ENCODE measurements around the gene GNAT3.

GNAT3 gene

DNA sequence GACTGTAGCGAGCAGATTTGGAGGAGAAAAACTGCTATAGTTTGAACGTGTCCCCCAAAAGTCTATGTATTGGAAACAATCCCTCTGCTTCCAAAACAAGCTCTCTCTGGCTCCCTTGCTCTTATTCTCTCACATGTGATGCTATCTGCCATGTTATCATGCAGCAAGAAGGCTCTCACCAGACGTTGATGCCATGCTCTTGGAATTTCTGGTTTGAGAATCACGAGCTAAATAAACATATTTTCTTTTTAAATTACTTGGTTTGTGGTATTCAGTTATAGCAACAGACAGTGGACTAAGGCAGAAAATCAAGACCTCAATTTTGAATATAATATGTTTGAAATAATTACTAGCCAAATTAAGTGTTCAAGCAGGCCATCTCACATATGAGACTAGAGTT, 17.5 kb upstream of the GNAT3 start:
- H3K9ac ChIP-seq (ENCODE audit: low read depth, low read length): no peak overlapping the region
- H3K4me3 ChIP-seq (ENCODE audit: low read depth, low read length): no peak overlapping the region
- no peaks in the 10 kb centered on the region for H3K36me3 ChIP-seq (ENCODE audit: control insufficient read depth, insufficient read depth, low read length)
- no peaks in the 10 kb centered on the region for H3K9me3 ChIP-seq (ENCODE audit: control insufficient read depth, insufficient read depth, low read length)
- H3K27me3 ChIP-seq (ENCODE audit: control insufficient read depth, insufficient read depth, low read length): no peaks in the 10 kb centered on the region
- H3K4me1 ChIP-seq (ENCODE audit: control insufficient read depth, insufficient read depth, low read length): no peaks in the 10 kb centered on the region

DNA sequence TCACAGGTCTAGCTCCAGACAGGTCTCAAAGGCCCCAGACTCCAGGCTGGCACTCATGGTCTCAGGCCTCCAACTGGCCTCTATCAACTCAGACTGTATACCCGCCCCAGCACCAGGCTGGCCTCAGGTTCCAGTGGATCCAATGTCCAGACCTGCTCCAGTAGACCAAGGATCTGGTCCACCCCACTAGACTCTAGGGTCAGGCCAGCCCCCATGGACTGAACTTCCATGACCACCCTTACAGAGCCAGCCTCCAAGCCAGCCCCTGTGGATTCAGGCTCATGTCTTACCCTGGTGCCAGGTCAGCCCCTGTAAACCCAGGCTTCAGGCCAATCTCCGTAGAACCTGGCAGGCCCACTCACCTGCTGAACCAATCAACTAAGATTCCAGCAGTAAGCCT, 16.8 kb upstream of the GNAT3 start:
- Histone ChIP-seq H3K36me3 (ENCODE audit: control insufficient read depth, insufficient read depth, low read length) (no peaks in the 10 kb centered on the region), H3K27me3 (ENCODE audit: control insufficient read depth, insufficient read depth, low read length) (no peaks in the 10 kb centered on the region), H3K9me3 (ENCODE audit: control insufficient read depth, insufficient read depth, low read length) (no peaks in the 10 kb centered on the region), H3K4me3 (ENCODE audit: low read depth, low read length) (no peak overlapping the region), H3K9ac (ENCODE audit: low read depth, low read length) (no peak overlapping the region), H3K4me1 (ENCODE audit: control insufficient read depth, insufficient read depth, low read length) (no peaks in the 10 kb centered on the region)

DNA sequence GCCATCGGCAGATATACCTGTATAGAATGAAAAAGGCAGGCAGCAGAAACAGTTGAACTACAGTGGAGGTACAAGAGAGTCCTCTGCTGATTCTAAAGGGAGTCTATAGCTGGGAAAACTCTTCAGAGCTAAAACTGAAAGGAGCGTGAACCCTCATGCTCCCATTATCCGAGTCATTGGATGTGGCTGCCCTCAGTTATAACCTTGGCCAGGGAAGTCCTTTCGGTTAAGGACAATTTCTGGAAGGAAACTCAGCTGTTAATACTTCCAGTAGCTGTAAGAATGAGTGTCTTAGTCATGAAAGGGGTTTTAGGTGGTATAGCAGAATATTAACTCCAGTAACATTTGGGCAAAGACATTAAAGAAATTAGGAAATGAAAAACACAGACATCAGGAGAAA, 14.6 kb upstream of the GNAT3 start:
- H3K27me3 ChIP-seq (ENCODE audit: control insufficient read depth, insufficient read depth, low read length): no peaks in the 10 kb centered on the region
- no peaks in the 10 kb centered on the region for H3K36me3 ChIP-seq (ENCODE audit: control insufficient read depth, insufficient read depth, low read length)
- H3K9me3 ChIP-seq (ENCODE audit: control insufficient read depth, insufficient read depth, low read length): no peaks in the 10 kb centered on the region
- H3K9ac ChIP-seq (ENCODE audit: low read depth, low read length): no peak overlapping the region
- H3K4me3 ChIP-seq (ENCODE audit: low read depth, low read length): no peak overlapping the region
- H3K4me1 ChIP-seq (ENCODE audit: control insufficient read depth, insufficient read depth, low read length): no peaks in the 10 kb centered on the region

DNA sequence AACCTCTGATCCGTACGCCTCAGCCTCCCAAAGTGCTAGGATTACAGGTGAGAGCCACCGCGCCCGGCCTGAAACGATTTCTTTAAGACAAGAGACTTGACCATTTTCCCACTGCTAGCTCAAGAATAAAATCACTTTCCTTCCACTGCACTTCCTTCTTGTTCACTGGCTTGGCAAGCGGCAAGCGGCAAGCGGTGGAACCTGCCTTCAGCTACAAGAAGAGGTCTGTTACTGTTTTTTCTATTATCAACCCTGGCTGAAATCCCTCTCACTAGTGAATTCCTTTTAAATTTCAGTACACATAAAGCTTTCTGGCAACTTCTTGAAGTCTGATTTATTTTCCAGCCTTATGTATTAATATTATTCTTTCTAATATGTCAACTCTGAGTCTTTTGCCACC, 12.8 kb upstream of the GNAT3 start:
- Histone ChIP-seq H3K4me1 (ENCODE audit: control insufficient read depth, insufficient read depth, low read length) (no peaks in the 10 kb centered on the region), H3K27me3 (ENCODE audit: control insufficient read depth, insufficient read depth, low read length) (no peaks in the 10 kb centered on the region), H3K4me3 (ENCODE audit: low read depth, low read length) (no peak overlapping the region), H3K9ac (ENCODE audit: low read depth, low read length) (no peak overlapping the region), H3K9me3 (ENCODE audit: control insufficient read depth, insufficient read depth, low read length) (no peaks in the 10 kb centered on the region), H3K36me3 (ENCODE audit: control insufficient read depth, insufficient read depth, low read length) (no peaks in the 10 kb centered on the region)

DNA sequence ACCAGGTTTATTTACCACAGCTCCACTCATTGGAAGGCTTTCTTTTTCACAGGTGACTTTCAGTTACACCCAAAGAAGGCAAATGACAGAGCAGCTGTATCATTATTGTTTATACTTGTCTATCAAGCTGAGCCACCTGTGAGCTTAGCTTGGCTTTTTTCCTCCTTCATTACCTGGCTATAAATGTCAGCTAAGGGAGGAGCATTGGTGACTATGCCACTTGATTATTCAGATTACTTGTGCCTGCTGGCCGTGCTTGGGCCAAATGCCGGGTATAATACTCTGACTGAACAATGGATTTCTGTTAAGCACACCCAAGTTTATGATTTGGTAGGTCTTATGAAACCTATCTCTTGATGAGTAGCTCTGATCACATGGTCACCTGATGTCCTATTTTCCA, 9.9 kb upstream of the GNAT3 start:
- no peaks in the 10 kb centered on the region for H3K27me3 ChIP-seq (ENCODE audit: control insufficient read depth, insufficient read depth, low read length)
- H3K4me3 ChIP-seq (ENCODE audit: low read depth, low read length): no peak overlapping the region
- no peaks in the 10 kb centered on the region for H3K36me3 ChIP-seq (ENCODE audit: control insufficient read depth, insufficient read depth, low read length)
- H3K9ac ChIP-seq (ENCODE audit: low read depth, low read length): no peak overlapping the region
- no peaks in the 10 kb centered on the region for H3K4me1 ChIP-seq (ENCODE audit: control insufficient read depth, insufficient read depth, low read length)
- no peaks in the 10 kb centered on the region for H3K9me3 ChIP-seq (ENCODE audit: control insufficient read depth, insufficient read depth, low read length)

DNA sequence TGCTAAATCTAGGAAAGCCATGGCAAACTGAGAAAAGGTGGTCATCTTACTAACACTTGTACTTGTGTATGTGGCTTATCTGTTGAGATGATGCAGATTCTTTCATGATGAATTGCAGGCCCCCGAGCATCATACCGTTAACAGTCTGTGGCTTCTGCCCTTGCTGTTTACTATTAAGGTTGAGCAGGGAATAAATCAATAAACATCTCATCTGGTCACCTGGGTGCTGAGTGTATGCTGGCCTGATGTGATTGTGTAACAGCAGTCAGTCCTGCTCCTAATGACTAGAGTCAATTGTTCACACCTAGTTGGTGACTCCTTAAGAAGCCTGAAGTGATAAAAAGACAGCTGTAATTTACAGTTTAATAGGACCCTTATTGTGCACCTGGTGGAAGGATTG, 8.3 kb upstream of the GNAT3 start:
- Histone ChIP-seq H3K9me3 (ENCODE audit: control insufficient read depth, insufficient read depth, low read length) (no peaks in the 10 kb centered on the region), H3K27me3 (ENCODE audit: control insufficient read depth, insufficient read depth, low read length) (no peaks in the 10 kb centered on the region), H3K4me1 (ENCODE audit: control insufficient read depth, insufficient read depth, low read length) (no peaks in the 10 kb centered on the region), H3K4me3 (ENCODE audit: low read depth, low read length) (no peak overlapping the region), H3K36me3 (ENCODE audit: control insufficient read depth, insufficient read depth, low read length) (no peaks in the 10 kb centered on the region), H3K9ac (ENCODE audit: low read depth, low read length) (no peak overlapping the region)

DNA sequence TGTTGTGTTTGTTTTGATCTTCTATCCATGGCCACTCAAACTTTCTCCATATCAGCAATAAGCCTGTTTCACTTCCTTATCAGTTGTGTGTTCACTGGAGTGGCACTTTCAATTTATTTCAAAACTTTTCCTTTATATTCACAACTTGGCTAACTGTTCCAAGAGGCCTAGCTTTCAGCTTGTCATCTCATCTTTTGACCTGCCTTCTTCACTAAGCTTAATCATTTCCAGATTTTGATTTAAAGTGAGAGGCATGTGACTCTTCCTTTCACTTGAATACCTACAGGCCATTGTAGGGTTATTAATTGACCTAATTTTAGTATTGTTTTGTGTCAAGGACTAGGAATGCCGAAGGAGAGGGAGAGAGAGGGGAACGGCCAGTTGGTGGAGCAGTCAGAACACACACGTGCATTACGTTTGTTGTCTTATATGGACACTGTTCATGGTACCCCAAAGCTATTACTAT, 5.5 kb upstream of the GNAT3 start:
- Histone ChIP-seq H3K4me3 (ENCODE audit: low read depth, low read length) (no peak overlapping the region), H3K9ac (ENCODE audit: low read depth, low read length) (no peak overlapping the region), H3K4me1 (ENCODE audit: control insufficient read depth, insufficient read depth, low read length) (no peaks in the 10 kb centered on the region), H3K36me3 (ENCODE audit: control insufficient read depth, insufficient read depth, low read length) (no peaks in the 10 kb centered on the region), H3K9me3 (ENCODE audit: control insufficient read depth, insufficient read depth, low read length) (no peaks in the 10 kb centered on the region), H3K27me3 (ENCODE audit: control insufficient read depth, insufficient read depth, low read length) (no peaks in the 10 kb centered on the region)

DNA sequence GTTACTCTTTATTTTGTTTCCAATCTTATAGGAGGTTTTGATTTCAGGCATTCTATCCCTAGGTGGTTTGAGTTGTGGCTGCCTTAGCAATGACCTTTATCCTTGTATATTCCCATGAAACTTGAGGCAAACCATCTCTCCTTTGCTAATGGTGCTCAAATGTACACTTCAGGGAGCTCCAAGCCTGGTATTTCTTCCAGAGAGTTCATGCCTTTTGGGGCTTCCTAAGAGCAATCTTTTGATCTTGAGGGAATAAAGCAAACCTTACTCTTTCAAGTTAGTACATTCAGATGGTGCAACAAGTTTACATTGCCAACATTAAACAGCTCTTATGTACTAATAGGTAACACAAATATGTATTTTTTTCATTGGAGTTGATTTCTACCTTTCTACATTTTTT, 3.4 kb upstream of the GNAT3 start:
- Histone ChIP-seq H3K27me3 (ENCODE audit: control insufficient read depth, insufficient read depth, low read length) (no peaks in the 10 kb centered on the region), H3K9me3 (ENCODE audit: control insufficient read depth, insufficient read depth, low read length) (no peaks in the 10 kb centered on the region), H3K36me3 (ENCODE audit: control insufficient read depth, insufficient read depth, low read length) (no peaks in the 10 kb centered on the region), H3K9ac (ENCODE audit: low read depth, low read length) (no peak overlapping the region), H3K4me3 (ENCODE audit: low read depth, low read length) (no peak overlapping the region), H3K4me1 (ENCODE audit: control insufficient read depth, insufficient read depth, low read length) (no peaks in the 10 kb centered on the region)

DNA sequence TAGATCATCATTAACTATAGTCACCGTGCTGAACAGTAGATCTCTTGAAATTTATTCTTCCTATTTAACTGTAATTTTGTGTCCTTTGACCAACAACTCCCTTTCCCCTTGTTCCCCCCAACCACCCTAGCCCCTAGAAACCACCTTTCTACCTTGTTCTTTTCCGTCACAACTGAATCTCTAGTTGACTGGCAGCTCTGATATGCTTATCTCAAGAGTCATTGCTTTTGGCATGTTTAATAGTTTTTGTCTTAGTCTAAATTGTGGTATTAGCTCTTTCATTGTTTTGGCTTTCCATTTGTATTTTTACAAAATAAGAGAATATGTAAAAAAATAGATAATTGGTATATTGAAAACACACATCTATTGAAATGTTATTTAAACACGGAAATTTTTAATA, 1.8 kb downstream of the GNAT3 start:
- H3K9me3 ChIP-seq (ENCODE audit: control insufficient read depth, insufficient read depth, low read length): no peaks in the 10 kb centered on the region
- H3K9ac ChIP-seq (ENCODE audit: low read depth, low read length): no peak overlapping the region
- H3K27me3 ChIP-seq (ENCODE audit: control insufficient read depth, insufficient read depth, low read length): no peaks in the 10 kb centered on the region
- H3K4me3 ChIP-seq (ENCODE audit: low read depth, low read length): no peak overlapping the region
- H3K36me3 ChIP-seq (ENCODE audit: control insufficient read depth, insufficient read depth, low read length): no peaks in the 10 kb centered on the region
- H3K4me1 ChIP-seq (ENCODE audit: control insufficient read depth, insufficient read depth, low read length): no peaks in the 10 kb centered on the region

DNA sequence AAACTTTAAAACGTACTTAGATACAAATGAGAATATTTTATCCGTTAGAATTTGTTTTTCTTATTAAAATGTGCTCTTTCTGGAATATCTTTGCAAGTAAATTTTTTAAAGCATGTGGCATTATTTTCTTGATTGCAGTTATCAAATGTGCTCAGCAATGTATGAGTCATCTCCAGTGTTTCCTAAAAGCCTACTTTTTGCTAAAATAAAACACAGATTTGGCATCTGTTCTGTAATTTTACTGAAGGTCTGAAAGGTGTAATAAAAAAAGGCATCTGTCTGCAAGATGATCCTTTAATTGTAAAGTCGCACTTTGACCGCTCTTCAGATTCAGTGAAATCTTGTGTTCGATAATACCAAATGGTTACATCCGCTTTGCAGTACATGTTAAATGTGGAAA, 3.4 kb downstream of the GNAT3 start:
- Histone ChIP-seq H3K27me3 (ENCODE audit: control insufficient read depth, insufficient read depth, low read length) (no peaks in the 10 kb centered on the region), H3K9ac (ENCODE audit: low read depth, low read length) (no peak overlapping the region), H3K4me3 (ENCODE audit: low read depth, low read length) (no peak overlapping the region), H3K4me1 (ENCODE audit: control insufficient read depth, insufficient read depth, low read length) (no peaks in the 10 kb centered on the region), H3K36me3 (ENCODE audit: control insufficient read depth, insufficient read depth, low read length) (no peaks in the 10 kb centered on the region), H3K9me3 (ENCODE audit: control insufficient read depth, insufficient read depth, low read length) (no peaks in the 10 kb centered on the region)

DNA sequence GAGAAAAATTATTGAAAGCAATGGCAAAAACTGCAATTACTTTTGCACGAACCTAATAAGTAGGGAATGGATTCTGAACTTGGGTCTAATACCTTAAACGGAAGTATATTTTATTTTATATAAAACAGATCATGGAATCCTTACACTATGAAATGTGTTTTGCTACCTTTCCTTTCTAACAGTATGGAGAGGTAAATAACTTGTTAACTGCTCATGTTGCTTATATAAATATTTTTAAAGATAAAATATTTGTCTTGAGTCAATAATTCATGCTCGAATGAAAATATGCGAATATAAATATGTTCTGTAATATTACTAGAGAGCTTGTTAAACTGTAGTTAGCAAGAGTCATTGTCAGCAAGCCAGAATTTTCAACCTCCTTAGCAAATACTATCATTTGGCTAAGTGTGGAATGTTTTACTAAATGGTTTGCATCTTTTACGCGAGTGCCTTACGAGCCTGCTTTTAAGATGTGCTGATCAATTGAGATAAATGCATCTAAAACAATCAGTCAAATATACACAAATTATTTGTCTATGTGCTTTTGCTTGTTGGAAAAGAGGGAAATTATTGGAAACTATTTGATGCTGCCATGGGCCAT, 5.9 kb downstream of the GNAT3 start:
- Histone ChIP-seq H3K9me3 (ENCODE audit: control insufficient read depth, insufficient read depth, low read length) (no peaks in the 10 kb centered on the region), H3K27me3 (ENCODE audit: control insufficient read depth, insufficient read depth, low read length) (no peaks in the 10 kb centered on the region), H3K4me3 (ENCODE audit: low read depth, low read length) (no peak overlapping the region), H3K36me3 (ENCODE audit: control insufficient read depth, insufficient read depth, low read length) (no peaks in the 10 kb centered on the region), H3K4me1 (ENCODE audit: control insufficient read depth, insufficient read depth, low read length) (no peaks in the 10 kb centered on the region), H3K9ac (ENCODE audit: low read depth, low read length) (no peak overlapping the region)

DNA sequence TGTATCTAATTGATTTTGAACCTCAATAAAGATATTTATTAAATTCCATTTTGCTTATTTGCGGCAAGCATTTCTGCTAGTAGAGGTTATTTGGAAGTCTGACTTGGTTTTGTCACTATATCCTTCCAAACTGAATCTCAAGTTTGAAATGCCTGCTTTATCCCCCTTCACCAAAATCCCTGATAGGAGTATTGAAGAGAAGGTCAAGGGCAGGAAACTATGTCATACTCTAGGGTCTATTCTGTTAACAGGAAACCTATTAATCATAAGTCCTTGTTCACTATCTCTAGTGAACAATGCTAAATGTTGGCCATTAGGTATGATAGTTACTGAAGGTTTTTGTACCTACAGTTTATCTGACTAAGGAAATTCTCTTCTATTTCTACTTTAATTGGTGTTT, 11.5 kb downstream of the GNAT3 start:
- H3K9me3 ChIP-seq (ENCODE audit: control insufficient read depth, insufficient read depth, low read length): no peaks in the 10 kb centered on the region
- H3K4me3 ChIP-seq (ENCODE audit: low read depth, low read length): no peak overlapping the region
- no peaks in the 10 kb centered on the region for H3K27me3 ChIP-seq (ENCODE audit: control insufficient read depth, insufficient read depth, low read length)
- H3K4me1 ChIP-seq (ENCODE audit: control insufficient read depth, insufficient read depth, low read length): no peaks in the 10 kb centered on the region
- H3K36me3 ChIP-seq (ENCODE audit: control insufficient read depth, insufficient read depth, low read length): no peaks in the 10 kb centered on the region
- H3K9ac ChIP-seq (ENCODE audit: low read depth, low read length): no peak overlapping the region
